ENCODE measurements around the gene SDC1.
A peak's percentile ranks its signal among the peaks of the same experiment; 100 is the strongest.
"Not testable (repeated sequence)": the region's sequence is repeated elsewhere in the genome, so short reads cannot be mapped to it uniquely, and the experiment has no call there.

Gene SDC1

DNA sequence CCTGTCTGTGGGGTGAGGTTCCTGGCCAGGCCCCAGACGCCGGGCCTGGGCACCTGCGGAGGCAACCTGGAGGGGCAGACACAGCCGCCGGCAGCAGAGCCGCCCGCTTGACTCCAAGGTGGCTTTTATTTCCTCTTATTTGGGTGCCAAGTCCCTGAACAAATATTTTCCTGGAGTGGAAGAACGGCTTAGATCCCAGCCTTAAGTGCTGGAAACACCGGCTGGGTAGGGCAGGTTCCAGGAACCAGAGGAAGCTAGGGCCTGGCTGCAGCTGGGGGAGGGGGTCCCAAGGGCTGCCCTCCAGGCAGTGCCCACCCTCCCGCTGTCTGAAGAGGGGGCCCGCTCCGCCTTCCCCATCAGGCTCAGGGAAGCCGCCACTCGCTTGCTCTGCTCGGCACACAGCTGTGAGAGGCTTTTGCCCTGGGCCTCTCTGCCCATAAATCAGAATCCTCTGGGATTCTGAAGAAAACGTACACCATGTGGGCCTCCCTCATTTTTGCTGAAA, 28.2 kb downstream of the SDC1 start:
- Histone ChIP-seq H3K27me3 (ENCODE audit: control insufficient read depth, insufficient read depth, low read length) (no peaks in the 10 kb centered on the region), H3K9ac (ENCODE audit: low read length) (no peak overlapping the region), H3K27ac (ENCODE audit: low read depth, low read length) (no peak overlapping the region), H3K4me1 (ENCODE audit: control insufficient read depth, insufficient read depth, low read length) (no peaks in the 10 kb centered on the region), H3K4me3 (ENCODE audit: low read length) (no peak overlapping the region), H3K36me3 (ENCODE audit: control insufficient read depth, insufficient read depth, low read length) (no peaks in the 10 kb centered on the region)

DNA sequence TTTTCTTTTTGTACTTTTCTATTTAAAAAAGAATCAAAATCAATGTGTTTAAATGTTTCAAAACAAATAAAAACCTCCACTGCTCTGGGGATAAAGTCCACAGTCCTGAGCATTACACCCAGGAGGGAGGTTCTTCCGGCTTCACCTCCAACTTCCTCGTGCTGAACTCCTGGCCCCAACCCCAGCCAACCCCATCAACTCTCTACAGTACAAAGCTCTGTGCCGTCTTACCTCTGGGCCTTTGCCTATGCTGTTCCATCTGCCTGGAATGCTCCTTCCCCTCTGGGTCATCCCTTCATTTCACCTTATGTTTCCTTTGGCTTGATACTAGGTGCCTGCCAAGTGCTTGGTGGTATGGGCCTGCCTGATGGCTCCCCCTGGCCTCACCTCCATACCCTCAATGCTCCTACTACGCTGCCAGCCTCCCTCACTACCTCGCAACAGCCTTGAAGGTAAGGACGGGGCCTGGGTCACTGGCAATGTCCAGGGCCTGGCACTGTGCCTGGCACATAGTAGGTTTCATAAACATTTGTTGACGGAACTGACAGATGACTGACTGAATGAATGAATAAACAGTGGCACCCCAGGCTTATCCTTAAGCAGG, 28.8 kb downstream of the SDC1 start:
- no peak overlapping the region for H3K27ac ChIP-seq (ENCODE audit: low read depth, low read length)
- H3K4me1 ChIP-seq (ENCODE audit: control insufficient read depth, insufficient read depth, low read length), result no peaks in the 10 kb centered on the region
- no peaks in the 10 kb centered on the region for H3K36me3 ChIP-seq (ENCODE audit: control insufficient read depth, insufficient read depth, low read length)
- no peak overlapping the region for H3K9ac ChIP-seq (ENCODE audit: low read length)
- no peak overlapping the region for H3K4me3 ChIP-seq (ENCODE audit: low read length)
- no peaks in the 10 kb centered on the region for H3K27me3 ChIP-seq (ENCODE audit: control insufficient read depth, insufficient read depth, low read length)

DNA sequence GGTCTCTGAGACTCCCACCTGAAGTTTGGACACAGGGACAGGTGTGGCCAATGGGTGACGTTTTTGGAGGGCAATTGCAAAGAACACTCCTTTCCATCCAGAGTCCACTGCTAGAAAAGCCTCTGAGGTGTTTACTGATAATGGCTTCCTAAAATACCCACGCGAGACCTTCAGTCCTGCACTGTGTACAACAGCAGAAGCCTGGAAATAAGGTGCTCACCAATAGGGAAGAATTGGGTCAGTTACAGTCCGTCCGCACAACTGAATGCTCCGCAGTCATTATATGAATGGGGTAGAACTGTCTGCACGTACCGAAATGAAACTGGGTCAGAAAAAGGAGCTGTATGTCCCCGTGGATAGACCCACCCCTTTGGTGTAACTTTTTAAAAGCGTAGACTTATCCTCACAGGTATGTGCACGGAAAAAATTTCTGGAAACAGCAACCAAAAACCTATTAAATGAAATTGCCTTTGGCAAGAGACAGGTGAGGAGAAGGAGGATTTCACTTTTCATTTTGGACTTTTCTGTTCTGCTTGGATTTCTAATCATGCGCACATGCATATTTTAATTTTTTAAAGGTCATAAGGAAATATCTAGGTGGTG, 29.4 kb downstream of the SDC1 start:
- H3K4me1 ChIP-seq (ENCODE audit: control insufficient read depth, insufficient read depth, low read length), result no peaks in the 10 kb centered on the region
- H3K9ac ChIP-seq (ENCODE audit: low read length), result no peak overlapping the region
- H3K36me3 ChIP-seq (ENCODE audit: control insufficient read depth, insufficient read depth, low read length), result no peaks in the 10 kb centered on the region
- H3K27me3 ChIP-seq (ENCODE audit: control insufficient read depth, insufficient read depth, low read length), result no peaks in the 10 kb centered on the region
- peak overlapping the region; percentile 38 for H3K4me3 ChIP-seq (ENCODE audit: low read length)
- no peak overlapping the region for H3K27ac ChIP-seq (ENCODE audit: low read depth, low read length)

DNA sequence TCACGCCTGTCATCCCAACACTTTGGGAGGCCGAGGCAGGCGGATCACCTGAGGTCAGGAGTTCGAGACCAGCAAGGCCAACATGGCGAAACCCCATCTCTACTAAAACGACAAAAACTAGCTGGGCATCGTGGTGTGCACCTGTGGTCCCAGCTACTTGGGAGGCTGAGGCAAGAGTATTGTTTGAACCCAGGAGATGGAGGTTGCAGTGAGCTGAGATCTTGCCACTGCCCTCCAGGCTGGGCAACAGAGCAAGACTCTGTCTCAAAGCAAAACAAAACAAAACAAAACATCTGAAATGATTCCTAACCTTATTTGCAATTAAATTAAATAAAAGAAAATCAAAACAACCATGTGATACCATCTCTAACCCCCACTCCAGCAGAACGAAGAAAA, 29.9 kb downstream of the SDC1 start:
- not testable (repeated sequence) for H3K9ac ChIP-seq (ENCODE audit: low read length); H3K27ac ChIP-seq (ENCODE audit: low read depth, low read length); H3K27me3 ChIP-seq (ENCODE audit: control insufficient read depth, insufficient read depth, low read length); H3K36me3 ChIP-seq (ENCODE audit: control insufficient read depth, insufficient read depth, low read length); H3K4me1 ChIP-seq (ENCODE audit: control insufficient read depth, insufficient read depth, low read length)
- H3K4me3 ChIP-seq (ENCODE audit: low read length), result peak overlapping the region; percentile 38

DNA sequence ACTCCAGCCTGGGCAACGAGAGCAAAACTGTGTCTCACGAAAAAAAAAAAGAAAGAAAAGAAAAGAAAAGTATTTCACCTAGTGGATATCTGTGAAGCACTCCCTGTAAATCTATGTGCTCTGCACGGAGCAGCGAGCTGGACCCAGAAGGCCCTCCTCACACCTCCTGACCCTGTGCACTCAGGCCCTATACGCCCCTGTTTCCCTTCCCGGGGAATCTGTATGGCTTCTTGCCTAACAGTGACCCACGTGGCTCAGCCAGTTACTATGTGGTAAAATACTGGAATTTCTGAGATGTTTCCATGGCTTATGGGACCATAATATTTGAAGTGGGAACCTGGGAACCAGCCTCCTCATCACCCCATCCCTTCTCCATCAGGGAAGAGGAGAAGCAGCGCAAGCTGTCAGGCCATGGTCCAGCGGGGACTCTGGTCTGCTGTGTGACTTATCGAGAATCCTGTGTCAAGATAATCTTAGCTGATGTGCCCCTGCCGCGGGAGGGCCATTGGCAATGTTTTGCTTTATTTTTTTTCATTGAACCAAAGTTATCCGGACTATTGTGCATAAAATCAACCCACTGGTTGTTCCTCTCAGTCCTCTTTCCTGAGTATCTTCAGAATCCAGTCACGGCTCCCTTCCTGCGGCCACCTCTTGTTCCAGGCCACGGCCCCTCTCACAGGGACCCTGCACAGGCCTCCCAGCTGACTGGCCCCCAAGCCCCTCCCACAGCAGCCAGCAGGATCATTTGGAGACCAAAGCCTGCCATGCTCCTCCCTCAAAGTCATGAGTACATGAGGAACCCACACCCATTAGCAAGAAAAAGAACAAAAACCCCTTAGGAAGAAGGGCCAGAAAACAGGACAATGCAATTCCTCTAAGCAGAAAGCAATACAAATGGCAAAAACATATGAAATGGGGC, 30.6 kb downstream of the SDC1 start:
- H3K4me1 ChIP-seq (ENCODE audit: control insufficient read depth, insufficient read depth, low read length), result no peaks in the 10 kb centered on the region
- H3K27ac ChIP-seq (ENCODE audit: low read depth, low read length), result no peak overlapping the region
- no peak overlapping the region for H3K4me3 ChIP-seq (ENCODE audit: low read length)

DNA sequence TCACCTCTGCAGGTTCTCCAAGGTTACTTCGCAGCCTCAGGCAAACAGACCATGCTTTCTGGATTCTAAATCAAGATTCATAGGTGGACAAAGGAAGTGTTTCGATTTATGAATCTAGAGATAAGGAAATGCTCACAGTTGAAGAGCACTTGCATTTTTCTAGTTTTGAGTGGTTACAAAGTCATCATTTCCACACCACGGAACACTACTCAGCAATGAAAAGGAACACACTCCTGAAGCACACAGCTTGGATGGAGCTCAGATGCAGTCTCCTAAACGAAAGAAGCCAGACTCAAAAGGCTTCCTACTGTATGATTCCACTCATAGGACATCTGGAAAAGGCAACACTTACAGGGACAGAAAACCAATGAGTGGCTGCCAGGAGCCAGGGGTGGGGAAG, 31.7 kb downstream of the SDC1 start:
- Histone ChIP-seq H3K36me3 (ENCODE audit: control insufficient read depth, insufficient read depth, low read length) (no peaks in the 10 kb centered on the region), H3K27me3 (ENCODE audit: control insufficient read depth, insufficient read depth, low read length) (no peaks in the 10 kb centered on the region), H3K4me1 (ENCODE audit: control insufficient read depth, insufficient read depth, low read length) (no peaks in the 10 kb centered on the region), H3K4me3 (ENCODE audit: low read length) (no peak overlapping the region), H3K27ac (ENCODE audit: low read depth, low read length) (no peak overlapping the region), H3K9ac (ENCODE audit: low read length) (no peak overlapping the region)

More for the DNA sequence above, 30.6 kb downstream of the SDC1 start:
- H3K36me3 ChIP-seq (ENCODE audit: control insufficient read depth, insufficient read depth, low read length), result no peaks in the 10 kb centered on the region
- no peaks in the 10 kb centered on the region for H3K27me3 ChIP-seq (ENCODE audit: control insufficient read depth, insufficient read depth, low read length)
- H3K9ac ChIP-seq (ENCODE audit: low read length), result no peak overlapping the region

DNA sequence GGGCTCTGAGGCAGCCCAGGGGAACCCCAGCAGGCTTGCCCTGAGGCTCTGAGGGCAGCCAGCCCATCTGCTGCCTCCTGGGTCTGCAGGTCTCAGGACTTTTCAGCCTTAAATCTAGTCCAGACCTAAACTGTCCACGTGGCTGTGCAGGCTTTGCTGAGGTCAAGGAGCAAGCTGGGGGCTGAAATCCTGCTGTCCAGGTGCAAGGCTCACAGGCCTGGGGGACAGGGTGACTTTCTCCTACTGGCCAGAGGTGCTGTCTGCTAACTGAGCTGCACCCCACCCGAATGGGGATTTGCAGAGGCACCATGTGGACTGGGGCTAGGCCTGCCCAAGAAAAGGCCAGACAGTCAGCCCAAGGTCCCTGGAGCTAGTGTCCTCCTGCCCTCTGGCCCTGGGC, 32.1 kb downstream of the SDC1 start:
- H3K4me1 ChIP-seq (ENCODE audit: control insufficient read depth, insufficient read depth, low read length), result no peaks in the 10 kb centered on the region
- no peak overlapping the region for H3K9ac ChIP-seq (ENCODE audit: low read length)
- no peaks in the 10 kb centered on the region for H3K36me3 ChIP-seq (ENCODE audit: control insufficient read depth, insufficient read depth, low read length)
- H3K27ac ChIP-seq (ENCODE audit: low read depth, low read length), result no peak overlapping the region
- no peak overlapping the region for H3K4me3 ChIP-seq (ENCODE audit: low read length)
- no peaks in the 10 kb centered on the region for H3K27me3 ChIP-seq (ENCODE audit: control insufficient read depth, insufficient read depth, low read length)

DNA sequence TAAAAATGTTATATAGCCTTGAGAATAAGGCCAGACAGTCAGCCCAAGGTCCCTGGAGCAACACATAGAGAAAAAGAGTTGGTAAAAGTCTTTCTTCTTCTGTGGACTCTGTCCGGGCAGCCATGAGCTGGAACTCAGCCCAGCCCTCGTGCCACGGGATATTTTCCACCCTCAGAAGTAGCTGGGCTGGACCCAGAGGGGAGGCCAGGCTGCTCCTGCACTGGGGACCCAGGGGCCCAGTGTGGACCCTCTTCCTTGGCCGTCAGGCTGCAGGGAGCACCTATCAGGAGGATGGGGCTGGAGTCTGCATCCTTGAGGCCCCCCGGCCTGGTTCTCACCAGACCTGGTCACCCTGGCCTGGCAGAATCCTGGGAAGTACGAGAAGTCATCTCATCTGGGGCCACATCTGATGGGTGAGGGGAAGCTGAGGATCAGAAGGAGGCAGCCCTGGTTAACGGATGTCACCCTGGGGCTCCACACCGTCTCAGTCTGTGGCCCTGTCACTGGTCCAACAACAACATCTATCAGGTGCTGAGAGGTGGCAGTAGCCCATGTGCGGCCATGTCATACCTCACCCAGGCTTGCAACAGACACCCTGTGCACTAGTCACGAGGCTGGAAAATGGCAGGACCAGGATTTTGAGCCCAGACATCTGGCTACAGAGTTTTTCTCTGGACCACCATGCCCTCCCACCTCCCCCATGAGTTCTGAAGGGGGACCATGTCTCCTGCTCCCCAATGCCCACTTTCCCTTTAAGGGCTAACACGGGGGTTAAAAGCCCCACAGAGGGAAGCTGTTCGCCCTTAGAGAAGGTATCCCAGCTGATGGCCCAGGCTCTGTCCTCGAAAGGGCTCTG, 33.0 kb downstream of the SDC1 start:
- Histone ChIP-seq H3K4me3 (ENCODE audit: low read length) (no peak overlapping the region), H3K27ac (ENCODE audit: low read depth, low read length) (no peak overlapping the region), H3K4me1 (ENCODE audit: control insufficient read depth, insufficient read depth, low read length) (no peaks in the 10 kb centered on the region), H3K27me3 (ENCODE audit: control insufficient read depth, insufficient read depth, low read length) (no peaks in the 10 kb centered on the region), H3K9ac (ENCODE audit: low read length) (no peak overlapping the region), H3K36me3 (ENCODE audit: control insufficient read depth, insufficient read depth, low read length) (no peaks in the 10 kb centered on the region)

DNA sequence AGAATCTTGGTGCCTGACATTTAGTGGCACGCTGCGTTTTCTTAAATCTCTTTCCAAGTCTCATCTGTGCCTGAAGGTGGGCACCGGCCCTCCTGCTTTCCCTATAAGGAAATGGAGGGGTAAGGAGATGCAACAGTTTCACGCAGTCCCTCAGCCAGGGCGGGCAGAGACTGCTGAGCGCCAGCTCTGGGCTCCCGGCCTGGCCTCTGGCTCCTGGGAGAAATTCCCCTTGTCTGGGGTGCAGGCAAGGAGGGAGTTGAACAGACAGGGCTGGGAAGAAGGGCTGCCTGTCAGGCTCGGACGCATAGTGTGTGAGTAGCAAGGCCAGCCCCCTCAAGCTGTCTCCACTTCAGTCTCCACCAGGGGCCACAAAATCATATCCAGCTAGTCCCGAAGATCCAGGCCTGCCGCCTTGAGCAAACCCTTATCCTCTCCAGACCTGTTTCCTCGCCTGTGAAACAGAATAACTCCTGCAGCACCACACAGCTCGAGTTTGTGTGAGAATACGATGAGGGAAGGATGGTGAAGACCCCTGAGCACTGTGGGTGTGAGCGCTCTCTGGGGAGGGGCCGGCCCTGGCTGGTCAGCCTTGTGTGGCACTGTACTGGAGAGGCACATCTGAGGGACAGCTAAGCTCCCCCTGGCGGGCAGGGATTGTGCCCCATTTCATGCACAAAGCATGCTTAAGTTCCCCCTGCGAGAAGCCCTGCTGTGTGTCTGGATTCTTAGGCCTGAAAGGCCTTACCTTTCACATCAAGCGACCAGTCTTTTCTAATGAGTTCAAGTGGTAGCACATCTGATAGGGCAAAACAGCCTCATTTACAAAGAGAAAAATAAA, 33.8 kb downstream of the SDC1 start:
- H3K36me3 ChIP-seq (ENCODE audit: control insufficient read depth, insufficient read depth, low read length), result no peaks in the 10 kb centered on the region
- no peak overlapping the region for H3K9ac ChIP-seq (ENCODE audit: low read length)
- no peak overlapping the region for H3K4me3 ChIP-seq (ENCODE audit: low read length)
- no peaks in the 10 kb centered on the region for H3K4me1 ChIP-seq (ENCODE audit: control insufficient read depth, insufficient read depth, low read length)
- H3K27me3 ChIP-seq (ENCODE audit: control insufficient read depth, insufficient read depth, low read length), result no peaks in the 10 kb centered on the region
- no peak overlapping the region for H3K27ac ChIP-seq (ENCODE audit: low read depth, low read length)

DNA sequence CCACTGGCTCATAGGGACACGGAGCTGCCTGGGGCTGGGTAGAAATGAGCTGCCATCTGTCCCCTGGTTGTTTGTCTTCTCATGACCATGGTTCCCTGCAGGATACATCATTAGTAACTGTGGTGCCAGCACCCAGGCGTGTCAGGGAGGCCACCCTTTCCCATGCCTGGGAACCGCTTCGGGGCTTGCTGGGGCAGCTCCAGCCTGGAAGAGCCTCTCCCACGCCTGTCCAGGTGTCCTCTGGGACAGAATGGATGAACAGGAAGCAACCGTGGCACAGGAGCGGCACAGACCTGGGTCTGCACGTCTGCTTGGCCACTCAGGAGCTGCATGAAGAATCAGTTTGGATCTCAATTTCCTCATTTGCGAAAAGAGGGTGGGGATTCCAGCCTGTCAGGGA, 34.8 kb downstream of the SDC1 start:
- H3K27me3 ChIP-seq (ENCODE audit: control insufficient read depth, insufficient read depth, low read length), result no peaks in the 10 kb centered on the region
- H3K9ac ChIP-seq (ENCODE audit: low read length), result no peak overlapping the region
- H3K4me1 ChIP-seq (ENCODE audit: control insufficient read depth, insufficient read depth, low read length), result no peaks in the 10 kb centered on the region
- H3K27ac ChIP-seq (ENCODE audit: low read depth, low read length), result no peak overlapping the region
- H3K36me3 ChIP-seq (ENCODE audit: control insufficient read depth, insufficient read depth, low read length), result no peaks in the 10 kb centered on the region
- no peak overlapping the region for H3K4me3 ChIP-seq (ENCODE audit: low read length)

DNA sequence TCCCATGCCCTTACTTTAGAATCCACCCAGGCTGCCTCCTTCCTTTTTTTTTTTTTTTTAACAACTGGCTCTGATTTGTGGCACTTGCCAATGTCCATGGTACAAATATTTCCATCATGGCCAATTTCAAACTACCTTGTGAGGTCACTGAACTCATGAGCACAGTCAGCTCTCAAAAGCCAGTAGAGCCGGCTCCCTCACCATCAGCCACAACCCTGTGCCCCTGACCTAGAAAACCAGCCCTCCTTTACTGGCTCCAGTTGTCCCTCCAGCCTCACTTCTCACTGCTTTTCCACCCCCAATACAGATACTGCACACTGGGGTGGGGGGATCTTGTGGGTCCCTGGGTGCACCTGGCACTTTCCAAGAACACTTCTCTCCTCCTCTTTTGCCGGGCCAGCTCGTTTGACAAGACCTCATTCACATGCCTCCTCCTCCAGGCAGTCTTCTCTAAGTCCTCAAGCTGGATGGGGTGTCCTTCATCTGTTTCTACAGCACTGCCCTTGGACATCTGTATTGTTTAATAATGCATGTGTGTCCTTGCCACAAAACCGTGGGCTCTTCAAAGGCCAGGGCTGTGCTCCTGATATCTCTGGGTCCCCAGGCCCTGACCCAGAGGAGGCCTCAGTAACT, 35.5 kb downstream of the SDC1 start:
- Histone ChIP-seq H3K27me3 (ENCODE audit: control insufficient read depth, insufficient read depth, low read length) (no peaks in the 10 kb centered on the region), H3K36me3 (ENCODE audit: control insufficient read depth, insufficient read depth, low read length) (no peaks in the 10 kb centered on the region), H3K4me1 (ENCODE audit: control insufficient read depth, insufficient read depth, low read length) (no peaks in the 10 kb centered on the region), H3K27ac (ENCODE audit: low read depth, low read length) (no peak overlapping the region), H3K4me3 (ENCODE audit: low read length) (no peak overlapping the region), H3K9ac (ENCODE audit: low read length) (no peak overlapping the region)
